GM12891 (cell line): ENCODE data around the gene ATP6V0C.

Experiments used
- PAX5 ChIP-seq: IDR thresholded peaks from 2 replicates; pipeline ENCODE4 v1.6.1; 2011; ENCODE audit warnings: low read length, moderate library complexity, mild to moderate bottlenecking; ENCODE audit not compliant: insufficient read depth, severe bottlenecking
- POLR2A ChIP-seq: IDR thresholded peaks from 2 replicates; pipeline ENCODE4 v1.6.1; 2011; ENCODE audit warnings: low read depth, low read length, control low read depth
- POLR2AphosphoS5 ChIP-seq: IDR thresholded peaks from 2 replicates; pipeline ENCODE4 v1.6.1; 2011; ENCODE audit warnings: low read depth, low read length, control low read depth
- SPI1 ChIP-seq: IDR thresholded peaks from 2 replicates; pipeline ENCODE4 v1.6.1; 2011; ENCODE audit warnings: low read depth, low read length, control low read depth
- TAF1 ChIP-seq: IDR thresholded peaks from 2 replicates; pipeline ENCODE4 v1.6.1; 2011; ENCODE audit warnings: low read depth, low read length, control low read depth

DNA sequence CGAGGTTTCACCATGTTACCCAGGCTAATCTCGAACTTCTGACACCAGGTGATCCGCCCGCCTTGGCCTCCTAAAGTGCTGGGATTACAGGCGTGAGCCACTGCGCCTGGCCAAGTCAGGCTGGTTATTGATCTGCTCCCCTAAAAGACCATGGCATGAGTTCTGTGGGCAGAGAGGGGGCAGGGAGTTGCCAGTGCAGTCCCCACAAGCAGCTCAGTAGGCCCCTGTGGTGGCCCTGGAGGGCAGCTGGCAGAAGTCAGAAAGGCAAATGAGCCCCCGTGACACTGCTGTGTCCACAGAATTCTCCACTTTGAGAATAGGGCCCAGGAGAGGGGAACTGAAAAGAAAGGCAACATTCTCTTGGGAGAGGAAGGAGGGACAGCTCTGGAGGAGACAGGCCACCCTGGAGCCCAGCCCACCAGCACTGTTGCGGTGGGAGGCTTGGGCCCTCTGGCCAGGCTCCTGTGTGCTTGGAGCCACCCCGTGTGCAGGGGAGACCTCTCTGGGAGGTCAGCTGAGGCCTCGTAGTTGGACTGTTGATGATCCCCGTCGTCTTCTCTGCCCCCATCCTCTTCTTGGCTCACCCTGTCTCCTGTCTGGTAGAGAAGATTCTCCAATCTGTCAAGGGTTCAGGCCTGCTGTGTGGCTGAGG, 4.3 kb downstream of the ATP6V0C start:
- no peak for TF ChIP-seq POLR2AphosphoS5
- no peak for TF ChIP-seq POLR2A
- TF ChIP-seq SPI1 = no peak
- no peak for TF ChIP-seq PAX5
- no peak for TF ChIP-seq TAF1
